Glomerular visceral epithelial cell (primary cell): ENCODE data around the gene BABAM2.

ENCODE experiments used
- DNase-seq: peaks from one replicate; pipeline ENCODE4 v3.0.0-alpha.2; 2016; ENCODE audit errors: extremely low spot score

BABAM2 gene

DNA sequence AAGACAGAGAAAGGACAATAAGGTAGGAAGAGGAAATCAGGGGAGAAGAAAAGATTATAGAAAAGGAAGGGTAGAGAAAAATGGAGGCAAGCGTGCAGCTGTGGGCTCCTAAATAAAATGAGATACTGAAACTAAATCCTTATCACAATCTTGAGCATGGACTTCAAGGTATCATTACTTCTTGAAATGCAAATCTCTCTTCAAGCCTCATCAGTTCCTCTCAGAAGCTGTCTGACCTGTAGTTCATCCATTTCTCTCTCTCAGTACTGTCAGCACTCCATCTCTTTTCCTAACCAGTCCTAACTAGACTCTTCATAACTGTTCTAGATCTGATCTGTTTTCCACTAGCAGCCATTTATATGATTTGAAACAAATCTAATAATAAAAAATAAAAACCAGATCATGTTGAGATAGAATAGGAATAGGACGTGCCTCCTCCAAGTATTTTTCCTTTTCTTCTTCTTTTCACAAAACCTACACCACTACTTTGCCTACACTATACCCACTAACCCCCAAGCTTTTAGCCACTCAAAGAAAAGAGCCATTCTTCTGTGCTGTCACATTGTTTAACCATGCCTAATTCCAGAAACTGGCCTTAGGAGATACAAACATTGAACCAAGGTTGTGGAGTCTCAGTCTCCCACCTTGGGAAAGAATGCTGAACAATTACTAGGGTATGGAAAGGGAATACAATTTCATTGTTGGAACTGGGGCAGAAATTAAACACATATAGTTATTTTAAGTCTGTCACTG, 21.1 kb downstream of the BABAM2 start:
- DNase-seq = no peak

DNA sequence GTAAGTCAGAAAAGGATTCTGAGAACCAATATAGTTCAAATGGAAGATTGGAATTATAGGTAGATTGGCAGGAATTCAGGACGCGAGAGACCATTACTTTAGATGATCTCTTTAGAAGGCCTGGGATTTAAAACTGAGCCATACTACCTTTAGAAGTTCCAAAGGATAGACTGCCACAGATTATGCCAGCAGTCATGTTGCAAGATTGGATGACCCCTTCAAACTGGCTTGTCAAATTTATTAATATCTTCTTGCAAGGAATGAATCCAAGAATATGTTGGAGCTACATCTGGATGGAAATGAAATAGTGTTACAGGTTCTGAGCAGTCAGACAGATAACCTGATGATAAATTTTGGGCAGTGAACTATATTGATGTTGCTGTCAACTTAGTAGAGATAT, 22.0 kb downstream of the BABAM2 start:
- no peak for DNase-seq

DNA sequence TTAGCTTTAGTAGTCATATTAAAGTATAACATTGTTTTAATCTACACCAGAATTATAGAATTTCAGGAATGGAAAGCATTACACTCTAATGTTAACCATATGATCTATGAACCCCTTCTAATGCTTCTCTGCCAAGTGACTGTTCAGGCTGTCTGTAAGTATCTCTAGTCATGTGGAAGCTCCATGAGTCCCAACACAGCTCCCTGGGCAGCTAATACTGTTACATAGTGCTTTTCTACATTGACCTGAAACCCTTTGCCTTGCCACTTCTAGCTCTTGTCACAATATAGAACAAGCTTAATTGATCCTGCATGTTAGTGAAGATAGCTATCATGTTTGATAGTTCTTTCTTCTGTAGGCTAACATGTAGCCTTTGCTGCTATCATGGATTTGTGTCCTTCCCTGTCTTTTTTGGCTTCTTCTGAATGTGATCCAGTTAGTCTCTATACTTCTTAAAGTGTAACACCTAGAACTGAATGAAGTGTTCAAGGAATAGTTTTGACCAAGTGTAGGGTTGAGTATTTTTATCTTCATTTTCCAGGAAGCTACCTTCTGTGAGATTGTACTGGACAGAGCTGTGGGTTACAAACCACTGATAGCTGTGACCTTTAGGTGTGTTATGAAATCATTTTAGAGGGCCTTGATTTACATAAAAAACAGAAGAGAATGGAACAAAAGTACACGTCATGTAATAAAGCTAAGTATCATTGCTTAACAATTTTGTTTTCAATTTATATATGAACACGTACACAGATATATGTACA, 23.7 kb downstream of the BABAM2 start:
- no peak for DNase-seq

DNA sequence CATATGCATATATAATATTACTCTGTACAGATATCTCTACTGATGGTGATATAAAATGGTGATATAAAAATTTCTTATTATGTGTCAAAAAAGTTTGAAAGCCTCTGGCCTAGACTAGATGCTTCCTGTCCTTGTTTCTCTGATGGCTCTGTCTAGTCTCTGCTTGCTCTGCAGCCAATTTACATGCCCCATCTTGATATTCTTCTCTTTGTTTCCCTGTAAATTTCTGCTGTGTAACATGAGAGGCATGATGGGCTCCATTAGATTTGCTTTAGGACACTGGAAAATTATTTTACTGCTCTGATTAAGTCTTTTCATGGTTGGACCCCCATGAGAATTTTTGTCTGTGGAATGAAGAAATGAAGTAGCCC, 24.3 kb downstream of the BABAM2 start:
- no peak for DNase-seq

DNA sequence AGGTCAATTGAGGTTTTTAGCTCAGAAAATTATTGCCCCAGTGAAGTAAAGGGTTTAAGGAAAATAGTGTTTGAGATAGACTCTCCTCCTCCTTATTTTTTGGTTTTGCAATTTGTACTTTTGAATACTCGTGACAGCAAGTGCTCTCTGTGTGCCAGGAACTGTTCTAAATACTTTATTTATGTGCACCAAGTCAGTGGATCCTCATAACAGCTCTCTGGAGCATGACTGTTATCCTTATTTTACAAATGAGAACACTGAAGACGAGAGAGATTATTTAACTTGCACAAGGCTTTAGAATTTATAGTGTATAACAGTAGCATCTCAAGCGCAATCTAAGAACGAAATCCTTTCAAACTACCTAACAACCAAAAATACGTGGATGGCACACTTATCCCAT, 24.7 kb downstream of the BABAM2 start:
- no peak for DNase-seq

DNA sequence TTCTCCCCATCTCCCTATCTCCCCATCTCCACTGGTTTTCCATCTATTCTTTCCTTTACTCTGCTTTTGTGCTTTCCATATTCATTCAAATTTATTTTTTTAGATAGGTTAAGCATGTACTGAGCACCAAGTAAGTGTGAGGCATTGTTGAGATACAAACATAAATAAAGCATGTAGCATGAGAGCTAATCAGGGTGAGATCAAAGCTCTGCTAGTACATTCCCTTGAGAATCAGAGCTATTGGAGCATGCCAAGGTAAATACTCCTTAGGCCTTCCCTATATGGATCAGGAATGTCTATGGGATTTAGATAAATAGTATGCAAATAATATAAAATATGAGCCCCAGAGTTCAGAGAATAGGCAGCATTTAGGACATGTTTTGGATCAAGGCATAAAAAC, 25.3 kb downstream of the BABAM2 start:
- no peak for DNase-seq

DNA sequence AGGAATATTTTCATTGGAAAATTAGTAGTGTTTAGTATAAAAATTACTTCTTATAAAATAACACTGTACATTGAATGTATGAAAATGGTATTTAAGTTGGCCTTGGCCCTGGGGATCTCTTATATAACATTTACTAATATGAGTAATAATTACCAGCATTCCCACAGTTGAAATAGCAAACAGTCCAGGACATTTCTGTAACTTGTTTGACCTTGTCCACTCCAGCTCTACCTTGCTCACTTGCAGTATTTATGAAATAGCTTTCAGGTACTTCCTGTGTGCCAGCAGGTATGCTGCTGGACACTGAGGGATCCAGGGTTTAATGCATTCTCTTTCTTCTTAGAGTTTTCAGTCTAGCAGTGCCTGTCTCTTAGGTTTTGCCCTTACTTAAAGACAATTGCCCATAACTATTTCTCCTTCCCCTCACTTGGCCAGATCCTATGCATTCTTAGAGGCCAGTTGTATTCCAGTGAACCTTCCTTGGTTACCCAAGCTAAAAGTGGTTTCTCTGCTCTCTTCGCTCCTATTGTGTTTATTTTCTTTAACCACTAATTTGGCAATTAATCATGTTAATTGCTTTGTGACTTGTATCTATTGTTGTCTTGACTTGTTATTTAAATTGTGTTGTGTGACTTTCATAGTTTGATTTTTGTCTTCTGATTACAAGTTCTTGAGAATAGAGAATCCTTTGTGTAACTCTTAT, 25.9 kb downstream of the BABAM2 start:
- no peak for DNase-seq

DNA sequence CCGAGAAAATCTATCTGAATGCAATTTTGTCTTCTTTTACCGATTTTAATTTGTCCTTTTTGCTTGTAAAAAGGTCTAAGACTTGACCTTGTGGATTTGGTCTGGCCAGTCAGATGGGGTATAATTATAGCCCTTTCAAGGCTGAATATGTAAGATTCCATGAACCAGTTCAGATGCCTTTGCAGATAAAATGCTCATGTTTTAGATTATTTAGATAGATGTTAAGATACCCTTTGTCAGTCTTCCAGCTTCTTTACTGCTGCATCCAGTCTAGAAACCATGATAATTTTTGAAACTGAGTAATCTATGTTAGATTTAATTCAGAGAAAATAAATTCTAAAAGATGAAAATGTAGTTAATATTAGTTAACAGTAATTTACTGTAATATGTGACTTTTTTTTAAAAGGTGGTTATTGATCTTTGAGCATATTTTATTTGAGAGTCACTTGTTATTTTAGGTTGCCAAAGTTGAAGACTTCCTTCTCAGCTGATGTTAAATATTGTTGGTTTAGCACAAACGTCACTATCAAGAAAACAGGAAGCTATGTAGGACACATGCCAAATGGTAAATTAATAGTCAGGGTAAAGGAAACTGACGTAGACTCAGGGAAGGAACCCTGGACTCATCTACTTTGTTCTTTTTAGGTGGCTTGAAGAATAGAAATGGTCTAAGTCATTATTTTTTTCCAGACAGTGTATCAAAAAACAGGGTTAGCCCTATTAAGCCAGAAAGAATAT, 29.8 kb downstream of the BABAM2 start:
- peak; percentile 29 for DNase-seq

DNA sequence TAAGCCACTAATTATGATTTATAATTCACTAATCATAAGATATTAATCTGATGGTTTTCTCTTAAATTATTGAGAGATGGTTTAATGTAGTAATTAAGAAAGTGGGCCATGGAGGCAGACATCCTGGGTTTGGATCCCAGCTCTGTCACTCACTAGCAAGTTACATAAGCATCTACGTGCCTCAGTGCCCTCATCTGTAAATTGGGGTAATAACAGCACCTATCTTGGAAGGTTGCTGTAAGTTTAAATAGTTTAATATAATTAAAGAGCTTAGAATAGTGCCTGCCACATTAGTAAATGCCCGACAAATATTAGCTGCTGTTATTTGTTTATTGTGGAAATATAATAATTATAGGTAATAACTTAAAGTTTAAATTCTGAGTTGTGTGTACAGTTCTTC, 30.9 kb downstream of the BABAM2 start:
- DNase-seq = no peak

DNA sequence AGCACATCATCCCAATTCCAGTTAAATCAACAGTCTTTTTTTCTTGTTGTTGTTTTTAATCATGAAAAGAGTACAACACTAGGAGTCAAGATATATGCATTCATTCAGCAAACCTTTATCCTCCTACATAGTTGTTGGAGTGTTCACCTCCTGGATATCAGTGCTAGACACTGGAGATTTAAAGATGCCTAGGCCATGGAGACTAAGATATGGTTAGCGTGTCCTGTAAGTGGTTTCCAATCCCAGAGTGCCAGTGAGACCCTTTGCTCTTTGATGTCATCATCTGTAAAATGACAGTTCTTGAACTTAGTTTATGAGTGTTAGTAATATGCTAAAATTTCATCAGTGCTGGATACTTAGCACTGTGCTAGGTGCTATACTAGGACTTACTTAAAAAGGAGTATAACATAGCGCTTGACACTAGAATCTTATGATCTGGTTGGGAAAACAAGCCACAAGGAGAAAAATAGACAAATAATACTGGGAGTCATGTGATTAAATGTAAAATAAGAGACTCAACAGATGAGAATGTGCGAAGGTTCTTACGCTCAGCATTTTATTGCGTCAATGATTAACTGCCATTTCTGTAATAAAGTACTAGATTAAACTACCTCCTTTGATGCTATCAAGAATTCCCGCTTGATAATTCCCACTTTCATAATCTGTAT, 31.5 kb downstream of the BABAM2 start:
- DNase-seq = peak; percentile 70

DNA sequence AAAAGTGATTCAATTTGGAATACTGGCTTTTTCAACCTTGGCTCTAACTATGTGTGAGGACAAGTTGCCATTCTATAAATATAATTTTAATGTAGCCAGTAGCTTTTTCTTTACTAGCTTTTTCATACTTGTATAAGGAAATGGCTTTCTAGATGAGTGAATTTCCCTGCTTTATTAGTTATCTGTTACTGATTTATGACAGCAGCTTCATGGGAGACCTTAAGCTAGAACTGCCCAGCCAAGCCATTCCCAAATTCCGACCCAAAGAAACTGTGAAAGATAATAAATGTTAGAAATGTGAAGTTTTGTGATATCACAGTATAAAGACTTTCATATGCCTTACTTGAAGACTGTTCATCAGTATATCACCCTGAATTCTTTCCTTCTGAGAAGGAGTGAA, 32.3 kb downstream of the BABAM2 start:
- DNase-seq = peak; percentile 59

DNA sequence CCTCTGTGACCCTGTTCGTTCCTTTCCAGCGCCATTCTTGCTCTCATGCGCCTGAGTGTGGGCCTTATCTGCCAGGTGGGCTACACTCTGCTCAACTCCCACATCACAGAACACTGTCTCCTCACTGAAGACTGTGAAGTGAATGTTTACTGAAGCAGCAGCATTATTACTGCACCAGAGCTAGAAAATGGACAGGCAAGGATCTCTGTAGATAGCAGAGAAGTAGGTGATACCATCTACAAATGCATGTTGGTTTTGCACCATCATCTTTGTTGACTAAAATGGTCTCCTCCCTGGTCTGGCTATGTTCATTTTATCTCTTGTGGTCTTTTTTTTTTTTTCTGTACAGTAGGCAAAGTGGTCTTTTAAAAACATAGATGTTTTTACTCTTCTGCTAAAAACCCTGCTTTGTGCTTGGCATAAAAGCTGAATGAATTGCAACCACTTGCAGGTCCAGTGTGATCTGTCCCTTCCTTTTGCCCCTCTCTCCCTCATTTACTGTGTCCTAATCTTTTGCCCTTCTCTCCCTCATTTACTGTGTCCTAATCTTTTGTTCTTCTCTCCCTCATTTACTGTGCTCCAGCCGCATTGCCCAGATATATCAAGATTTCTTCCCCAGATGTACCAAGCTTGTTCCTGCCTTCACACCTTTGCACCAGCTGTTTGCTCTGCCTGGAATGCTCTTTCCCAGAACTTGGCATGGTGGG, 35.4 kb downstream of the BABAM2 start:
- no peak for DNase-seq

DNA sequence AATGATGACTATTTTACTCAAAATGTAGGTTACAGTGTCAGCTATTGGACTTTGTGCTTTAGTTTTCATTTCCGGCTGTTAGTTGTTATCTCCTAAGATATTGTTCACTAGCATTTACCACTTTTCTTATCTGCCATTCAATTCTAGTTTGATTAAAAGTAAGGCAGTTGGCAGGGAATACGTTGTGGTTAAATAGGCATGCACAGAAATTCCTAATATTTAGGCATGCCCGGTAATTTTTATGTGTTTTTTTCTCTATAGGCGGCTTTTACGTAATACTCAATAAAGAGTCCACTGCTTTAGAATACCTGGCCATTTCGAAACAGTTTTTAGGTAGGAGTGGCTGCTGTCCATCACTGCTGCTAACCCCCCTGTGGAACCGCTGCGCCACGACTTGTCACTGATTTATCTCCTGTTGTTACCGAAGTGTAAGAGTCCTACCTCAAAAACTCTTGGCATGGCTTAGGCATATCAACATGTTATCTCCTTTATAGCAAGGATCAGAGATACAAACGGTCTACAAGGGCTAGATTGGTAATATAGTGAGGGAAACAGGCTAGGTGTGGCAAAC, 39.5 kb downstream of the BABAM2 start:
- no peak for DNase-seq

DNA sequence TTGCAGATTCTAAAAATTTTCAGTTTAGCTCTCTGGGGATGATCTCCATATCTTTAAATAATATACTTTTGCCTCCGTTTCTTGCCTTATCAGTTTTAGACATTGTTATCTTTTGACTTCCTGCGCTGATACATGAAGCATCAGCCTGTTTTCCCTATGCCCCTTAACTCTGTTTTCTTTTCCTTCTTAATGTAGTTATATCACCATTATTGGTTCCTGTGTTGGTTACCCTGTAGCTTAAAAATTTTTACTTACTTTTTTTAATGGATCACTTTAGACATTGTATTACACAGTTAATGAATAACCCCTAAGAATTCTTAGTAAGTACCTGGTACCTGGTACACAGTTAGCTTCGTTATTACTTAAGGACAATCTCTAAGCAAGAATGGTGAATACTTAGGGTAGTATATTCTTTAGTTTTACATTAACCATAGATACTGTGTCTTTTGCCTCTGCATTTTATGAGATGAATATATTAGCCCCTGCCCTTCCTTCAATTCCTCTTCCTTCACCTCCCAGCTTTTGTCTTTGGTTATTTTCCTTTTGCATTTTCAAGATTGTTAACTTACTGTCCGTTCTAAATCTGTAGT, 40.9 kb downstream of the BABAM2 start:
- no peak for DNase-seq

DNA sequence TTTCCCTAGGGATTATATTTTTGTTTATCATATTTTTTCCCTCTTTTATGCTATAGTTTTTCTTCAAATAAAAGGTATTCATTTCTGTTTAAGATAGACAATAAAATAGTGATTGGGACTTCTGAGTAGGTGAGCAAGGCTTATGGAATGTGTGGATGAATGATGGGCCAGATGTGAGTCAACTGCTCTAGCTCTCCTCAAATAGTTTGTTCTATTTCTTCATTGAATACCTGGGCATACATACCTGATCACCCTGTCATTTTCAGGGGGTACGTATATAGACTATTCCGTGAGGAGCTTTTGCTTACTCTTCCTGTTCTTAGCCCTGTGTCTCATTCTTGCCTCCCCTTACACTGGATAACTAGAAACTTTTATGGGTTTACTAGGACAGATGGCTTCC, 41.9 kb downstream of the BABAM2 start:
- peak; percentile 61 for DNase-seq

DNA sequence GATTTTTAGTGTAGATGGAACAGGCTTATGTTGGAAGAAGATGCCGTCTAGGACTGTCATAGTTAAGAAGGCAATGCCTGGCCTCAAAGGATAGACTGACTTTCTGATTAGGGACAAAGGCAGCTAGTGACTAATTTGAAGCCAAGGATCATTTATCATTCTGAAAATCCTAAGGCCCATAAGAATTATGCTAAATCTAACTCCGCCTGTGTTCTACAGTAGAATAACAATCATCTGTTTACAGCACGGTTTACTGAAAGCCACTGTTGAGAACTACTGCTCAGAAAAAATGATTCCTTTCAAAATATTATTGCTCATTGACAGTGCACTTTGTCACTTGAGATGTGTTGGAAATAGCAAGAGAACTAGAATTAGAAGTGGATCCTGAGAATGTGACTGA, 44.5 kb downstream of the BABAM2 start:
- no peak for DNase-seq

DNA sequence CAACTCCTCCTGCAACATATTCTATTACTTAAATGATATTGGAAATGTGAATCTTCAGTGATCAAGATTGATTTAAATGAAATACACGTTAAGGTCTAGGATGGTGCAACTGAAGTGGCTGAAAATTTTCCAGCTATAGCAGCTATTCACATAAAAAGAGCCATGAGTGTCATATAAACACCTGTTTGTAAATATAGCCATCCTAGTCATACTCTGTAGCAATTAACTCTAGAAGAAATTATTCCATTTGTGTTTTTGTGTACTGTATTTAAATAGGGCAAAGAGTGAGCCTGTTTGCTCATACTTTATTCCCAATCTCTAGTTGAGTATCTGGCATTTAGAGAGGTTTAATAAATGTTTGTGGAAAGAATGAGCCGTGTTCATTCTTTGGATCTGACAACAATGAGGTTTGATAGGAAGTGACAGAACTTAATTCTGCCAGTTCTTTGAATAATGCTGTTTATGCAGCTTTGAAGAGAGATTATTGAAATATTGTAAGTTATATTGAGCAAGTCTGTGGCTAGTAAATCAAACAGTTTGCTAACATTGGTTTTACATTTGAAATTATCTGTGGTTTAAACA, 49.7 kb downstream of the BABAM2 start:
- no peak for DNase-seq

DNA sequence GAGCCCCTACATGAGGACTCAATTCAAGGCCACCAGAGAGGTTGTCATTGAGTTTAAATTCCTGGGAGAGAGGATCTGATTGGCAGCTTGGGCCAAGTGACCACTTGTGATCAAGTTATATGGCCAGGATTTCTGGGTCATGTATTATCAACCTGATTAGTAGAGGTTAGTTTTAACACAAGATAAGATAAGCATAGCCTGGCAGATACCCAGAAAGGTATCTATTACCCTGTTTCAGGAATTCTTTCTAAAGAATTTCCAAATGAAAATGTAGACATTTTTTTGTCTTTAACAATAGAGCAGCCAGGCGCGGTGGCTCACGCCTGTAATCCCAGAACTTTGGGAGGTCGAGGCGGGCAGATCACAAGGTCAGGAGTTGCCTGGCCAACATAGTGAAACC, 50.5 kb downstream of the BABAM2 start:
- no peak for DNase-seq

DNA sequence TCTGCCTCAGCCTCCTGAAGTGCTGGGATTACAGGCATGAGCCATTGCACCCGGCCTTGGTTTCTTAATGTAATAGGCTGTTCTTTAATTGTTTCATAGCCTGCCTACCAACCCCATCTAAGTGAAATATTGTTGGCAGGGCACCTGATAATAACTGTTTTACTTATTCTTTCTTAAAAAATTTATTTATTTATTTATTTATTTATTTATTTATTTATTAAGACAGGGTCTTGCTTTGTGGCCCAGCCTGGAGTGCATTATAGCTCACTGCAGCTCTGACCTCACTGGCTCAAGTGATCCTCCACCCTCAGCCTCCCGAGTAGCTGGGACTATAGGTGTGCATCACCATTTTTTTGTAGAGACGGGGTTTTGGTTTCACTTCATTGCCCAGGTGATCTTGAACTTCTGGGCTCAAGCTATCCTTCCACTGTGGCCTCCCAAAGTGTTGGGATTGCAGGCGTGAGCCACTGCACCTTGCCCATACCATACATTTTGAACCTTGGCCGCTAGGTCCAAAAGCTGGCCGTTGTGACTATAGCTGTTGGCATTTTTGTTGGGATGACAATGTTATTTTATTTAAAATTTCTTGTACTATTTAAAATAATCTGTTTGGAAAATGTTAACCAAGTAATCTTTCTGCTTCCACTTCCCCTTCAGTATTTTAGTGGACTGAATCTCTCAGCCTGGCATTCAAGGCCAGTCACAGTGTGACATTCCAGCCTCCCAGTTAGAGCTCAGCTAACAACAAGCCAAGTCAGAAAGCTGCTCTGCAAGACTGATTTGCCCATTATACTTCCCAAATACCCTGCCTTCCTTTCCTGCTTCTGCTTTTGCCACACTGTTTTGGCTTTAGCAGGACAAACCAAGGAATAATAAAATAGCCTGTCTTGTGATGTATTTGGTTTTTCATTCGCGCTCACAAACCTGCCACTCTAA, 52.4 kb downstream of the BABAM2 start:
- DNase-seq = no peak
